HT-29 (cell line): ENCODE data around the gene EFEMP1. TPM values are rescaled to one million over a fixed set of nuclear protein-coding genes. Genes with fewer than 3 reads are reported as not detected.

Experiments used
- DNase-seq: peaks from one replicate; pipeline ENCODE4 v3.0.0-alpha.2; 2015; ENCODE audit warnings: low spot score
- total RNA-seq: library from RNA; depleted of rRNA; stranded (reverse); fragments of >200 nt; shearing (Covaris generic); gene quantifications from 2 replicates; pipeline ENCODE4 v1.2.3, GENCODE V29; 2014

The EFEMP1 gene
- total RNA-seq, 1 experiment from 2014 or later: not detected

- DNase-seq: no peak
Measured at GRCh38 chr2:55932843-55933242, 9.3 kb upstream of the EFEMP1 start.

DNA sequence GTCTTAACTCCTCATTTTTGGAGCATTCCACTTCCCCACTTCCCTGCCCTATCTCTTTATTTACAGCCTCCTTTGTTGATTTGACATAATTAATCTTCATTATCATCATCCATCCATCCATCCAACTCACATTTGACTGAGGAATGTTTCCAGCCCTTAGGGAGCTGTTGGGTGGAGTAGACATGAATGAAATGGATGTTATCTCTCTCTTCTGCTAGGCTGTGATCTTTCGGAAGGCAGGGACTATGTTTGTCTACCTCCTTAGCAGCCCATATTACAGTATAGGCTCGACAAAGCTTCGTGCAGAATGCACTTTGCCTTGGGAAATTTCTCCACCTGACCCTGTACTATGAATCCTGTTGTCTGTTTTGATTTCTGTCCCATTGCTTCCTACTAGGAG is 7.7 kb upstream of the EFEMP1 start:
- DNase-seq: no peak

- DNase-seq: no peak
Measured at GRCh38 chr2:55929476-55929875, 5.9 kb upstream of the EFEMP1 start.

DNA sequence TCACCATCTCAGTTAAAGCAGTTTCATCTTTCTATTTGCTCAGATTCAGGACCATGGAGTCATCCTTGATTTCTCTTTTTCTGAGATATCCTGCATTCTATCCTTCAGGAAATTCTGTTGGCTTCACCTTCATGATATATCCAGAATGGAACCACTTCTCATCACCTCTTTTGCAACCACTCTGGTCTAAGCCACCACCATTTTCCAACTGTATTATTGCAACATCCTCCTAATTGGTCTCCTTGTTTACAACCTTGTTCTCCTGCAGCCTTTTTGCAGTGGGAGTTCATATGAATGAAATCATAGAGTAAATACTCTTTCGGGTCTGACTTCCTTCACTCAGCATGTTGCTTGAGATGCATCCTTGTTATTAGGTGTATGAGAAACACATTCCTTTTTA is 3.4 kb upstream of the EFEMP1 start:
- DNase-seq: no peak

GRCh38 chr2:55926246-55926645 is 2.7 kb upstream of the EFEMP1 start:
- no peak for DNase-seq

- no peak for DNase-seq
Measured at GRCh38 chr2:55923982-55924321, 370 bp upstream of the EFEMP1 start.

GRCh38 chr2:55922291-55922907 is 1.2 kb downstream of the EFEMP1 start:
- no peak for DNase-seq

- no peak for DNase-seq
Measured at GRCh38 chr2:55919574-55919973, 4.0 kb downstream of the EFEMP1 start.

DNA sequence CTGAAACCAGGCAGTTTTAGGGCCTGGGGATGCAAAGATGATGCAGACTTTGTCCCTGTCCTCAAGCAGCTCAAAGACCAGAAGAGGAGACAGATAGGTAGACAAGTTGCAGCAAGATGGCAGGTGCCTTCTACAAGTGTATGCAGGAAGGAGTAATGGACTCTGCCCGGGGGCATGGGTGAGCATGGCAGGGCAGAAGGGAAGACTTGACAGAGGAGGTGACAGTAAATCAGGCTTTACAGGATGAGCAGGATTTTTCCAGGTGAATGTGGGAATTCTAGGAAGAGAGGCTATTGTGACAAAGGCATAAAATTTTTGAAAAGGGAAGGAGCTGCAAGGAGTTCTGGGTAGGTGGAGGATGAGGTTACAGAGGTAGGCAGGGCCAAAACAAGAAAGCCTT is 4.7 kb downstream of the EFEMP1 start:
- no peak for DNase-seq

- DNase-seq: no peak
Measured at GRCh38 chr2:55917713-55918390, 5.7 kb downstream of the EFEMP1 start.

- no peak for DNase-seq
Measured at GRCh38 chr2:55917117-55917516, 6.5 kb downstream of the EFEMP1 start.

- no peak for DNase-seq
Measured at GRCh38 chr2:55916473-55917049, 7.0 kb downstream of the EFEMP1 start.

DNA sequence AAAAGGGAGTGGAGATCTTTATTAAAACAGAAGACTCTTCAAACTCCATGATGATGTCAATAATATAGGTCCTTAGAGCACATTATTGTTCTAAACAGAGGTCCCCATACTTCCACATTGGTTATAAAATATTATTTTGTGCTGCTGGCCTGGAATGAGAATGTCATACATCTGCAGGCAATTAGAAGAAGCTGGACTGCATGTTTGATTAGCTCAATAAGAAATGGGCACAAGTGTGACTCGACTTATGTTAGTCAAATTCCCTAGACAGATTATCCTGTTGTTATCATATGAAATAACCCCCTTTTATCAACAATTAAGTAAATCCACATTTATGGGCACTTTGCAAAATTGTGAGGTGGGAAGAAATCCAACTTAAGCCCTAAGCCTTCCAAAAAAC is 8.8 kb downstream of the EFEMP1 start:
- no peak for DNase-seq

GRCh38 chr2:55912926-55913325 is 10.7 kb downstream of the EFEMP1 start:
- no peak for DNase-seq

- DNase-seq: no peak
Measured at GRCh38 chr2:55910077-55910476, 13.5 kb downstream of the EFEMP1 start.

GRCh38 chr2:55907686-55908085 is 15.9 kb downstream of the EFEMP1 start:
- no peak for DNase-seq

- DNase-seq: no peak
Measured at GRCh38 chr2:55906993-55907392, 16.6 kb downstream of the EFEMP1 start.

- no peak for DNase-seq
Measured at GRCh38 chr2:55903727-55904126, 19.9 kb downstream of the EFEMP1 start.

- DNase-seq: no peak
Measured at GRCh38 chr2:55902971-55903370, 20.6 kb downstream of the EFEMP1 start.

GRCh38 chr2:55902429-55902828 is 21.2 kb downstream of the EFEMP1 start:
- no peak for DNase-seq

- no peak for DNase-seq
Measured at GRCh38 chr2:55901941-55902340, 21.6 kb downstream of the EFEMP1 start.

DNA sequence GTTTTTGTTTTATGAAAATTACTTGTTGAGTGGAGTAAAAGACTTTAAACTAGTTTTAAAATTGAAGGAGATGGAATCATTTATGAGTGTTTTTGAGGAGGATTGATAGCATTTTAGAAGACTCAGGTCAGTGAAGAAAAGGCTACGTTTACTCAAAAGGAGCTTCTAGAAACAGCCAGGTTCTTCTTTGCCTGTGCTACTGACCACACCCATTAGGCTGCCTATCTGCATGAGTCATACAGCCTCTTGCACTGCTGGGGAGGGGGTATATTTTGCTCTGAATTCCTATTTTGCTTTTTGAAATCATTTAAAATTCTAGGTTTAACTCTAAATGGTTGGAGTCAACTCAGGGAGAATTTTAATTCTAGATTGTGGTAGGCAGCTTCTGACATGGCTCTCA is 22.3 kb downstream of the EFEMP1 start:
- no peak for DNase-seq

GRCh38 chr2:55899881-55900280 is 23.7 kb downstream of the EFEMP1 start:
- DNase-seq: no peak
